HEK293 (cell line): ENCODE measurements around the gene WWOX.

Source experiments
- CTCF ChIA-PET: fragments of 350-600 bp; formaldehyde crosslinking; extraction: SDS; loops from one replicate; lab custom pipeline; 2021; ENCODE audit warnings: antibody characterized with exemption; lab: Yijun Ruan, JAX
- POLR2A ChIA-PET: fragments of 300-600 bp; formaldehyde crosslinking; extraction: SDS; loops from one replicate; lab custom pipeline; 2020; ENCODE audit warnings: antibody characterized with exemption, inconsistent platforms; lab: Yijun Ruan, JAX
- H3K27ac ChIP-seq: fragments of 200-500 bp; sonication (Bioruptor generic); 2 replicates; pipeline ENCODE4 v1.5.1; 2014; ENCODE audit warnings: low read depth, low read length, control low read depth, inconsistent platforms; ENCODE audit errors: extremely low read depth
- H3K36me3 ChIP-seq, 2 experiments: fragments of 200-500 bp in 1 of 2; sonication (Bioruptor generic) in 1 of 2; 1 replicate in 1 of 2; 2 replicates in 1 of 2; pipeline ENCODE4 v1.5.1; 2014 to 2017; ENCODE audit warnings: inconsistent platforms in 2 of 2, low read length in 2 of 2; ENCODE audit not compliant: control insufficient read depth in 2 of 2, insufficient read depth in 1 of 2
- H3K4me1 ChIP-seq: fragments of 200-500 bp; sonication (Bioruptor generic); 2 replicates; pipeline ENCODE4 v1.5.1; 2014; ENCODE audit warnings: mild to moderate bottlenecking, low read length, inconsistent platforms; ENCODE audit not compliant: control insufficient read depth, insufficient read depth
- H3K4me3 ChIP-seq: 2 replicates; pipeline ENCODE4 v1.5.1; 2011; ENCODE audit warnings: low read depth, mild to moderate bottlenecking, control low read depth, low read length, moderate library complexity
- H3K9me3 ChIP-seq: fragments of 200-500 bp; sonication (Bioruptor generic); 2 replicates; pipeline ENCODE4 v1.5.1; 2014; ENCODE audit warnings: low read depth, low read length, inconsistent platforms; ENCODE audit not compliant: control insufficient read depth, insufficient read depth
- AEBP2 ChIP-seq: fragments of 450-650 bp; formaldehyde crosslinking; IDR thresholded peaks from 2 replicates; pipeline ENCODE4 v1.5.1; 2016; ENCODE audit warnings: missing biosample characterization, missing genetic modification characterization, borderline replicate concordance
- HIC1 ChIP-seq: fragments of 450-650 bp; formaldehyde crosslinking; IDR thresholded peaks from 2 replicates; pipeline ENCODE4 v1.5.1; 2016; ENCODE audit warnings: missing biosample characterization, missing genetic modification characterization
- KLF1 ChIP-seq: fragments of 450-650 bp; formaldehyde crosslinking; IDR thresholded peaks from 2 replicates; pipeline ENCODE4 v1.5.1; 2016; ENCODE audit warnings: missing biosample characterization, missing genetic modification characterization
- OSR2 ChIP-seq: fragments of 450-650 bp; formaldehyde crosslinking; IDR thresholded peaks from 2 replicates; pipeline ENCODE4 v1.5.1; 2016; ENCODE audit warnings: missing biosample characterization, missing genetic modification characterization
- PRDM4 ChIP-seq: fragments of 450-650 bp; formaldehyde crosslinking; IDR thresholded peaks from 2 replicates; pipeline ENCODE4 v1.5.1; 2017; ENCODE audit warnings: missing biosample characterization, missing genetic modification characterization
- SALL2 ChIP-seq: fragments of 450-650 bp; formaldehyde crosslinking; IDR thresholded peaks from 2 replicates; pipeline ENCODE4 v1.5.0; 2017; ENCODE audit warnings: missing biosample characterization, mild to moderate bottlenecking, missing genetic modification characterization, borderline replicate concordance
- ZBTB11 ChIP-seq: fragments of 450-650 bp; formaldehyde crosslinking; conservative IDR thresholded peaks from 2 replicates; pipeline ENCODE4 v1.5.1; 2016; ENCODE audit warnings: low read depth, missing biosample characterization, missing genetic modification characterization
- ZFP37 ChIP-seq: fragments of 450-650 bp; formaldehyde crosslinking; IDR thresholded peaks from 2 replicates; pipeline ENCODE4 v1.5.1; 2016; ENCODE audit warnings: missing biosample characterization, missing genetic modification characterization
- ZNF133 ChIP-seq: fragments of 450-650 bp; formaldehyde crosslinking; IDR thresholded peaks from 2 replicates; pipeline ENCODE4 v1.5.1; 2016; ENCODE audit warnings: missing biosample characterization, missing genetic modification characterization
- ZNF26 ChIP-seq: fragments of 450-650 bp; formaldehyde crosslinking; IDR thresholded peaks from 2 replicates; pipeline ENCODE4 v1.5.1; 2016; ENCODE audit warnings: missing biosample characterization, missing genetic modification characterization
- ZNF37A ChIP-seq: fragments of 450-650 bp; IDR thresholded peaks from 2 replicates; pipeline ENCODE4 v1.5.1; 2018; ENCODE audit warnings: missing biosample characterization, missing genetic modification characterization
- ZNF488 ChIP-seq: fragments of 450-650 bp; formaldehyde crosslinking; IDR thresholded peaks from 2 replicates; pipeline ENCODE4 v1.5.1; 2016; ENCODE audit warnings: missing biosample characterization, missing genetic modification characterization
- ZNF529 ChIP-seq: fragments of 450-650 bp; formaldehyde crosslinking; IDR thresholded peaks from 2 replicates; pipeline ENCODE4 v1.5.1; 2017; ENCODE audit warnings: missing genetic modification characterization, missing biosample characterization; ENCODE audit not compliant: insufficient replicate concordance
- ZNF549 ChIP-seq: fragments of 450-650 bp; IDR thresholded peaks from 2 replicates; pipeline ENCODE4 v1.5.1; 2018; ENCODE audit warnings: missing biosample characterization, missing genetic modification characterization, mild to moderate bottlenecking, inconsistent platforms, moderate library complexity
- ZNF571 ChIP-seq: fragments of 450-650 bp; formaldehyde crosslinking; IDR thresholded peaks from 2 replicates; pipeline ENCODE4 v1.5.0; 2017; ENCODE audit warnings: missing biosample characterization, missing genetic modification characterization
- ZNF658 ChIP-seq: fragments of 450-650 bp; formaldehyde crosslinking; IDR thresholded peaks from 2 replicates; pipeline ENCODE4; 2016; ENCODE audit warnings: missing biosample characterization, missing genetic modification characterization
- ZSCAN5A ChIP-seq: fragments of 450-650 bp; formaldehyde crosslinking; IDR thresholded peaks from 2 replicates; pipeline ENCODE4 v1.5.1; 2016; ENCODE audit warnings: missing biosample characterization, missing genetic modification characterization

Gene WWOX

GRCh38 chr16:78597809-78598570, 498.5 kb downstream of the WWOX start (continued):
- TF ChIP-seq ZNF26 (tag by site-specific recombination) = no peak
- TF ChIP-seq ZNF658 (tag by site-specific recombination) = no peak
- TF ChIP-seq PRDM4 (tag by site-specific recombination) = no peak
- no peak for TF ChIP-seq ZNF133 (tag by site-specific recombination)
- no peak for TF ChIP-seq ZNF529
- no peak for TF ChIP-seq KLF1 (tag by site-specific recombination)
- no peak for TF ChIP-seq ZNF37A (tag by site-specific recombination)

- ChIA-PET POLR2A (no interaction called here), CTCF (no interaction called here)
- Histone ChIP-seq H3K4me1 (no peaks in the 10 kb centered on the region), H3K36me3 (no peaks in the 10 kb centered on the region), H3K9me3 (no peaks in the 10 kb centered on the region), H3K27ac (no peak overlapping the region), H3K4me3 (no peak overlapping the region)
- TF ChIP-seq ZNF133 (tag by site-specific recombination) (no peak), AEBP2 (tag by site-specific recombination) (no peak), HIC1 (tag by site-specific recombination) (no peak), ZNF571 (tag by site-specific recombination) (no peak), PRDM4 (tag by site-specific recombination) (no peak), ZFP37 (tag by site-specific recombination) (no peak), OSR2 (tag by site-specific recombination) (no peak), SALL2 (tag by site-specific recombination) (no peak), ZNF488 (tag by site-specific recombination) (no peak), ZSCAN5A (tag by site-specific recombination) (no peak), ZNF549 (no peak), ZBTB11 (tag by site-specific recombination) (no peak)
Observed at GRCh38 chr16:78599271-78599670, 499.8 kb downstream of the WWOX start.
